Rectal smooth muscle tissue (tissue), 1 donor: ENCODE measurements around the gene FBXW4.

Experiments used
- H3K27ac ChIP-seq: one replicate; pipeline ENCODE4 v1.7.0; 2013; ENCODE audit warnings: low read depth, low read length, inconsistent platforms
- H3K27me3 ChIP-seq: one replicate; pipeline ENCODE4 v1.7.0; 2013; ENCODE audit warnings: low read length; ENCODE audit not compliant: control insufficient read depth, insufficient read depth
- H3K36me3 ChIP-seq: one replicate; pipeline ENCODE4 v1.7.0; 2013; ENCODE audit warnings: low read length; ENCODE audit not compliant: control insufficient read depth, insufficient read depth
- H3K4me1 ChIP-seq: one replicate; pipeline ENCODE4 v1.7.0; 2013; ENCODE audit warnings: low read length; ENCODE audit not compliant: control insufficient read depth, insufficient read depth
- H3K4me3 ChIP-seq: one replicate; pipeline ENCODE4 v1.7.0; 2013; ENCODE audit warnings: low read length
- H3K9ac ChIP-seq: one replicate; pipeline ENCODE4 v1.7.0; 2013; ENCODE audit warnings: low read length

The FBXW4 gene

DNA sequence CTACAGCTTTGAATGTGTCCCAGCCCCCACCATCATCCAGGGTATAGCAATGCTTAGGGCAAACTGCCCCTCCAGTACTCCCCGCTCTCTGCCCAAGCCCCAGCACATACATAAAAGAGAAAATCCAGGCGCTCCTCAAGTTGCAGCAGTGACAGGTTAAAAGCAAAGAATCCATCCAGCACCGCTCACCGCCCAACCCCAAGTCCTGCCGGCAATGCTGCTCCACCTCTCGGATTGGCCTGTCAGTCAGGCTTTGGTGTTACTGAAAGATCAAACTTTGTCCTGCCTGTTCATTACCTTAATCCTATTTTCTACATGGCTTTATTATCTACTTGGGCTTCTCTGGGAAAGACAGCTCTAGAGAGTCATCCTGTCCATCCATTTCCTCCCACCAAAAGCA is 75.0 kb downstream of the FBXW4 start:
- Histone ChIP-seq H3K27me3 (no peaks in the 10 kb centered on the region), H3K9ac (no peak overlapping the region), H3K4me1 (no peaks in the 10 kb centered on the region), H3K4me3 (no peak overlapping the region), H3K36me3 (peaks cover 13% of the 10 kb centered on the region), H3K27ac (no peak overlapping the region)

DNA sequence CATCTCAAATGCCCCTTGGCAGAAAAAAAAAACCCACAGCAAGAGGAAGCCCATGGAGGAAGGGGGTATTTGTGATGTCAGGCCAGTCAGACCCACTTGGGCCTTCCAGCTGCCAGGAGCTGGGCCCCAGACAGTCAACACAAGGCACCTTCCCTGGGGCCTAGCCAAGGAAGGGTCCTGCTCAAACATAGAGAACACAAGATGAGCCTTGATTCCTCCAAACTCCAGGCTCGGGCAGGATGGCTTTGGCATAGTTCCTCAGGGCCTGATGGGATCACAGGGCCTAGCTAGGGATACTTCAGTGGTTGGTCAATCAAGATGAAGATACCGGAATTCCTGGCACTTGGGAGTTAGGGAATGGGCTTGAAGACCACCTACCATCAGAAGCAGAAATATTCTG is 76.1 kb downstream of the FBXW4 start:
- H3K27me3 ChIP-seq, result no peaks in the 10 kb centered on the region
- H3K27ac ChIP-seq, result no peak overlapping the region
- no peak overlapping the region for H3K4me3 ChIP-seq
- no peak overlapping the region for H3K9ac ChIP-seq
- H3K36me3 ChIP-seq, result peaks cover 12% of the 10 kb centered on the region
- H3K4me1 ChIP-seq, result no peaks in the 10 kb centered on the region

DNA sequence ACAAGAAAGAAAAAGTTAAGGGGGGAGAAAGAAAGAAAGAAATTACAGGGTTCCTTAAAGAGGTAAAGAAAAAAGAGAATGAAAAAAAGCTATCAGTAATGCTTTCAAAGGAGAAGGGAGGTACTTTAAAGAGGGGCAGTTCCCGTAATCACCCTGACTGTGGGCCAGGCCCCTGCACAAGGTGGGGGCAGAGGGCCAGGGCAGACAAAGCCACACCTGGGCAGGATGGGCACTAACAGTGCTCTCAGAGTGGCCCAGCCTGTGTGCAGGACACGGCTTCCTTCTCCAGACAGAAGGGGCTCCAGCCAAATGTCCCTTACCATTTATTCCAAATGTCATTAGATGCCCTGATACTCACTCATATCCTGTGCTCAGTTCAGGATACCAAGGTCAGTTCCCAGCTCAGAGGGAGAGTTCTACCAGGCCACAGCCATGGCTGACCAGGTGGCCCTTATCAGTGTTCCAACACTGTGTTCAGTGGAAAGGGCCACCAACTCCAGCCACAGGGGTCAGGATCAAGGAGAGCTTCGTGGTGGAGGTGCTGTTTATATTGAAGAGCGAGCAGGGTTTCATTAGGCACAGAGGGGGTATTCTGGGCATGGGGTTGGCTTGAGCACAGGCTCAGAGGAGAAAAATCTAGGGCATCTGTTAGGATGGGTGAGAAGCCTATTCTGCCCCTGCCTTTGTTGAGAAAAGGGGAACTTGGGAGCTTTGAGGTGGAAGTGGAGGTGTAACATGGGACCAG is 77.0 kb downstream of the FBXW4 start:
- Histone ChIP-seq H3K4me3 (no peak overlapping the region), H3K36me3 (peaks cover 10% of the 10 kb centered on the region), H3K27ac (no peak overlapping the region), H3K4me1 (no peaks in the 10 kb centered on the region), H3K27me3 (no peaks in the 10 kb centered on the region), H3K9ac (no peak overlapping the region)

DNA sequence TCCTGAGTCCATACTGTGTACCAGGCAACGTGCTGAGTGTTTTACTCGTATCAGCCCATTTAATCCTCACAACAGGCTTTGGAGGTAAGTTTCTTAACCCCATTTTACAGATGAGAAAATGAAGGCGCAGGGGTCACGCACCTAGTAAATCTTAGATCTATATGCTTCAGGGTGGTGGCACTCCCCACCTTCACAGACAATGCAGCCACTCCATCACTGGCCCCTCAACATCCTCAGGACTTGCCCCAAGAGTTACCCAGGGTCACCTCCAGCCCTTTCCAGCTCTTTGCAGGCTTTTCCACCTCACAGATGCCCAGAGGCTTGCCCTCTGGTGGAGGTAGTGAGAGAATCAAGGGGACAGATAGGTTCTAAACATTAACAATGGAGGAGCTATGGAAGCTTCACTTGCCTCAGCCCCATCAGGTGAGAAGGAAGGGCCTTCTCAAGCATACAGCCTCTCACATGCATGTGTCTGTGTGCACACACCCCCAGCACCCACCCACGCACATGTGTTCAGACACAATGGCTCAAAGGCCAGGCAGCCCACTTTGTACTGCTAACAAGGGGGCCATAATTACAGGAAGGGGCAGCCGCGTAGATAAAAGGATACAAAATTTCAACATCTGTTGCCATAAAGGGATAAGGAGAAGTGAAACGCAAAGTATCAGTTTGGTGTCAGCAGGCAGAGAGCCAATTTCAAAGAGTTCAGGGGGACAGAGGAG is 77.7 kb downstream of the FBXW4 start:
- no peak overlapping the region for H3K4me3 ChIP-seq
- no peaks in the 10 kb centered on the region for H3K27me3 ChIP-seq
- peaks cover 10% of the 10 kb centered on the region for H3K36me3 ChIP-seq
- H3K4me1 ChIP-seq, result no peaks in the 10 kb centered on the region
- H3K27ac ChIP-seq, result no peak overlapping the region
- no peak overlapping the region for H3K9ac ChIP-seq

DNA sequence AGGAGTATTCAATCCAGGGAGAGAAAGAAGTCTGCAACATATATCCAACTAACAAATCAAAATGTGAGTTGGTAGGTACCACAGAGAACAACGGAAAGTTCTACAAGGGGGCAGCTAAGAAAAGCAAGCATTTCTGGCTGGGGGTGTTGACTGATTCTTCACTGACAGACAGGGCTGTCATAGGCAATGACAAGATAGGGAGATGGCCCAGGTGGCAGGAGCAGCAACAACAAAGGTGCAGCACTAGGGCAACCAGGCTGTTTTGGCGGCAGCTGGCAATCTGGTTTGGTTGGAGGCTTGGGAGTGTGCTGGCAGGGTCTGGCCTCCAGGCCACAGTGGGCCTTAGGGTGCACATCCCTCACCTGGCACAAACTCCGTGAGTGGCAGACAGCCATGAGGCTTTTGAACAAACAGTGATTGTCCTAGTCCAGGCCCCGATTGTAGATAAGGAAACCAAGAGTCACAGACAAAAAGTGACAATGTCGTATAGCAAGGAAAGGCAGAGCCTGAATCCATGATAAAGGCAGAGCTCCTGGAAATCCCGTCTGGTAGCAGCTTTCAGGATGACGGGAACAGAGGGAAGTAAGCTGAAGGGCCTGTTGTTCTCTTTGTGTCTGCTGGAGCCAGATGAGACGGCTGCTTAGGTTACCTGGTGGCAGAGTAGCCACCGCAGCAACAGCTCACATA is 78.4 kb downstream of the FBXW4 start:
- Histone ChIP-seq H3K4me1 (no peaks in the 10 kb centered on the region), H3K4me3 (no peak overlapping the region), H3K27ac (no peak overlapping the region), H3K27me3 (no peaks in the 10 kb centered on the region), H3K9ac (no peak overlapping the region), H3K36me3 (peaks cover 10% of the 10 kb centered on the region)

DNA sequence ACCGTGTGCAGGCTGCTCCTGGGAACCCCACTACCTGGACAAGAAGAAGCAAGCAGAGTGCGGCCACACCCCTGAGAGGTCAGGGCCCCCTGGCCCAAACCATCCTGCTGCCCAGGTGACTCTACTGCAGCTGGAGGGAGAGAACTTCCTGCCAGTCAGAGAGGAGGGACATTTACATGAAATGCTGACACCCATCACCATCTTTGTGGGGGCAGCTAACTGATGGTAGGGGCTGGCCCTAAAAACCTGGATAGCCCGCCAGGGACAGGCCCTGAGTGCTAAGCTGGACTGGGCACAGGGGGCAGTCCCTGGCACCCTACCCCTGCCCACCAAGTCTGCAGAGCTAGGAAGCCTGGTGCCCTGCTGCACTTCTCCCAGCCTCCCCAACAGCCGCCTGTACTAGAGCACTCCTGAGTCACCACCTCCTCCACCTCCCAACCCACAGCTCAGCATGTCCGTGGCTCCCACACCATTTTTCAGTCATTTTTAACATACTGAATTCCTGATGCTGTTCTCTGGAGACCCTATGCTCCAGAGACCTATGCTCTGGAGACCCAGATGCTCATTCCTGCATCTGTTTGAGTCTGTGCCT is 79.3 kb downstream of the FBXW4 start:
- Histone ChIP-seq H3K4me3 (no peak overlapping the region), H3K4me1 (no peaks in the 10 kb centered on the region), H3K27ac (no peak overlapping the region), H3K36me3 (peaks cover 18% of the 10 kb centered on the region), H3K27me3 (no peaks in the 10 kb centered on the region), H3K9ac (no peak overlapping the region)

DNA sequence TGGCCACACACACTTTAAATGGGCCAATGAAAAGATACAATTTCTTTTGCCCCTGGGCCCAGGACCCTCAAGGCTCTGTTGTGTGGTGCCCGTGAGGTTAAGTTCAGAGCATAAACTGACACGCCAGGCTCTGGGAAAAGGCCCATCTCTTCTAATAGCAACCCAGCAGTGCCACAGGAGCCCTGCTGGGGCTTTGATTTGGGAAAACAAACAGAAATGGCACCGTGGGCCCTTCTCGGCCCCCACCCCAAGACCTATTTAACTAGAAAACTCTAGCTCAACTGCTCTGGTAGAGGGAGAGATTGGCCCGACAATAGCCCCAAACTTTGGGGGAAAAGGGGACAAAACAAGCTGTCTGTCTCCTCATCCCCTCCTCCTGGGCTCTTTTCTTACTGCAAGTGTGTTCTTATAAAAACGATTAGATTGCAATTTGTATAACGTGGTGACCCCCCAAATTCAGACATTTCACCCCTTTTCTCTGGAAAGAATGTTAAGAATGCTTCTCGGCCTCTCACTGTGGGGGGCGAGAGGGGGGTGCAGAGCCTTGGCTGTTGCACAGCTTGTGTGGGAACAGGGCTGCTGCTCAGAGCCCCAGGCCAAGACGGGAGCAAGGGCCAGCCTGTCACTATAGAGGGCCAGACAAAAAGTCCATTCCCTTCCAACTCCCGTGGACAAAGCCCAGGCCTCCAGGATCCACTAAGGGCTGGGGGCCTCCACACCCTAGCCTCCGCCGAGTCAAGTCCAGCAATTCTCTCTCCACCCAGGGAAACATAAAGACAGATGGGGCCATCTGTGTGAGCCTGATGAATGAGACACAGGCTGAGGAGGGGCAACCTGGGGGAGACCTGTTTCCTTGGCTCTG is 80.1 kb downstream of the FBXW4 start:
- H3K36me3 ChIP-seq, result peaks cover 17% of the 10 kb centered on the region
- H3K4me1 ChIP-seq, result no peaks in the 10 kb centered on the region
- H3K4me3 ChIP-seq, result no peak overlapping the region
- H3K9ac ChIP-seq, result no peak overlapping the region
- H3K27me3 ChIP-seq, result no peaks in the 10 kb centered on the region
- H3K27ac ChIP-seq, result no peak overlapping the region

DNA sequence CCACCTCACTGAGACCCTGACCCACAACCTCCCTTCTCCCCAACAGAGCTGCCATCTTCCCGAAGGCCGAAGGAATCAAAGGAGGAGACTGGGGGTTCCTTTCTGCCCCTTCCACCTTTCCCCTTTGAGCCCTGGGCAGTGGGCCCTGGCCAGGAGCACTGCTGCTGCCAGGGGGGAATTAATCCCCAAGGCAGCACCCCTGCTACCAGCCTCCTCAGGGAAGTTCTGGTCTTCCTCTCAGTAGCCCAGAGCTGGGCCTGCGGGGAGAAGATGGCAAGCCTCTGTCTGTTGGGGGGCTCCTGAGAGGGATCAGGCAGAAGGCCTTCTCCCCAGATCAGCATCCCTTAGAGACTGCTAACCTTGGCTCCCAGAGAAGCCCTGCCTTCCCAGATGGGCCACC is 81.3 kb downstream of the FBXW4 start:
- Histone ChIP-seq H3K36me3 (peaks cover 18% of the 10 kb centered on the region), H3K9ac (no peak overlapping the region)

DNA sequence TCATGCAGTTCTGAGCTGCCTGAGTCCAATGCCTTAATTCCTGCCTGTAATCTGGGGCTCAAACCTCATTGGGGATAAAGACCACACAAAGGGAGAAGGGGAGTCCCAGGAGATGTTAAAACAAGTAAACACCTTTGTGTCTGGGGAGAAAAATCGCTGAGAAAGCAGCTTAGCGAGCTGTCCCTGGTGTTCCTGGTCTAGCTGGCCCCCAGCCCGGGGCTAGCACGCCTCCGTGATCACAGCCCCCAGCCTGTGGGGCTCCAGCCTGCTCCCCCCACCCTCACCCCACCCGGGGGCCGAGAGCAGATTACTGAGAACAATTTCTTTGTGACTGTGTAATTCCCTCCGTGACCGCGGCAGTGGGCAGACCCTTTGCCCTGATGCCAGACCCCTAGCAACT is 82.1 kb downstream of the FBXW4 start:
- Histone ChIP-seq H3K4me1 (no peaks in the 10 kb centered on the region), H3K9ac (no peak overlapping the region), H3K27me3 (no peaks in the 10 kb centered on the region), H3K4me3 (no peak overlapping the region), H3K36me3 (peaks cover 18% of the 10 kb centered on the region), H3K27ac (no peak overlapping the region)

More for the DNA sequence above, 81.3 kb downstream of the FBXW4 start:
- Histone ChIP-seq H3K4me1 (no peaks in the 10 kb centered on the region), H3K27ac (no peak overlapping the region), H3K4me3 (no peak overlapping the region), H3K27me3 (no peaks in the 10 kb centered on the region)

DNA sequence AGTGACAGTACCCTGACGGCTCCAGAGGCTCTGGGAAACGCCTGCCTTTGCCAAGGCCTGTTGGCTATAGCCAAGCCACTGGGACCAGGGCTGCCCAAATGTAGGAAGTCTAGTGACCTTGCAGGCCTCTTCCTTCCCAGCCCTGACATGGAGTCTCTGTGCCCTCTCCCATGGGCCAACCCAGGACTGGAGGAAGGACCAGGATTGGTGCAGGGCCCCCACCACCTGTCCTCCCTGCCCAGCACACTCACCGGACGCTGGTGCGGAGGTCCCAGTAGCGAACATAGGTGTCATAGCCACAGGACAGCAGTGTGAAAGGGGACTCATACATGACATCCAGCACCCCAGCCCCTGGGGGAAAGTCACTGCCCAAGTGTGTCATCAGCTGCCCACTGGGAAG is 82.9 kb downstream of the FBXW4 start:
- H3K4me1 ChIP-seq, result no peaks in the 10 kb centered on the region
- peaks cover 18% of the 10 kb centered on the region for H3K36me3 ChIP-seq
- H3K27me3 ChIP-seq, result no peaks in the 10 kb centered on the region
- H3K9ac ChIP-seq, result no peak overlapping the region
- H3K4me3 ChIP-seq, result no peak overlapping the region
- no peak overlapping the region for H3K27ac ChIP-seq

DNA sequence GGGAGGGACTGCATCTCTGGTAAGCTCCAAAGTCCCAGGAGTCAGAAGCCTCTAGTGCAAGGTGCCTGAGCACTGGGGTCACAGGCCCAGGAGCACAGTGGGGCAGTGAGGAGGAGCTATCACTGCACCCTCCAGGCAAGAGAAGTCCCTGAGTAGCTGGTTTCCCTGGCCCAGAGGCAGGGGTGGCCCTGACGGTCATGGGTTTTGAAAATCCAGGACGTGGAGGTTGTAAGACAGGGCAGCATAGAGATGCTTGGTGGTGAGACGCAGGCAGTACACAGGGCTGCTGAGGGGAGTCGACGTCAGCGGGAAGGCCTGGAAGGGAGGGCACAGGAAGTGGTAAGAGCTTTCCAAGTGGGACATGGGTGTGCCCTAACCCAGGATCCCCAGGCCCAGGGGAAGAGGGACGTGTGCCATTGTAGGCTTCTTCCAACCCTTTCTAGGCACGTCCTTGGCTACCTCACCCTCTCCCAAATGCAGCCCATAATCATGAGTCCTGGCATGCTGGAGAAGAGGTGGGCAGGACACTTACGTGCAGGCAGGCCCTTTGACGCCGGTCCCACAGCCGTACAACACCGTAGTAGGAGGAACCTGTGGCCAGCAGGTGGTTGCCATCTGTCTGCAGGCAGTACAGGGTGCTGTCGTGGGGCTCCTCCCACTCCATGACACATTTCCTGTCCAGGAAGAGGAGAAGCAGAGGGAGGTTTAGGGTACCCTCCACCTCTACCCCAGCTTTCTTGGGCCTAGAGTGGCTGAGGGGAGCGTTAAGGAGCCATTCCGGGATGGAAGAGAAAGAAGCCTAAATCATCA is 83.7 kb downstream of the FBXW4 start:
- peaks cover 17% of the 10 kb centered on the region for H3K36me3 ChIP-seq
- H3K4me1 ChIP-seq, result no peaks in the 10 kb centered on the region
- H3K4me3 ChIP-seq, result no peak overlapping the region
- H3K27ac ChIP-seq, result no peak overlapping the region
- H3K27me3 ChIP-seq, result no peaks in the 10 kb centered on the region
- H3K9ac ChIP-seq, result no peak overlapping the region
